WTC11 (cell line): ENCODE measurements around the gene FHIT.

Source experiments
- CTCF ChIP-seq: fragments of 200-600 bp; IDR thresholded peaks from 2 replicates; pipeline ENCODE4 v1.8.0; 2022; ENCODE audit warnings: antibody characterized with exemption
- FOXP4 ChIP-seq: sonication (generic); formaldehyde crosslinking; IDR thresholded peaks from 2 replicates; pipeline ENCODE4 v1.8.0; 2022; ENCODE audit warnings: mild to moderate bottlenecking, missing genetic modification reagents
- NFE2L1 ChIP-seq: sonication (generic); formaldehyde crosslinking; IDR thresholded peaks from 2 replicates; pipeline ENCODE4 v1.8.1; 2023; ENCODE audit warnings: missing genetic modification reagents
- SP1 ChIP-seq: sonication (generic); formaldehyde crosslinking; conservative IDR thresholded peaks from 2 replicates; pipeline ENCODE4 v1.8.1; 2022; ENCODE audit warnings: missing genetic modification reagents
- ZNF121 ChIP-seq: sonication (generic); formaldehyde crosslinking; IDR thresholded peaks from 2 replicates; pipeline ENCODE4 v1.8.0; 2023; ENCODE audit warnings: missing genetic modification reagents
- ZNF219 ChIP-seq: sonication (generic); formaldehyde crosslinking; IDR thresholded peaks from 2 replicates; pipeline ENCODE4 v1.8.0; 2023; ENCODE audit warnings: missing genetic modification reagents, mild to moderate bottlenecking, borderline replicate concordance
- ZNF512 ChIP-seq: sonication (generic); formaldehyde crosslinking; IDR thresholded peaks from 2 replicates; pipeline ENCODE4 v1.8.1; 2022; ENCODE audit warnings: missing genetic modification reagents, borderline replicate concordance

- TF ChIP-seq ZNF121 (CRISPR knock-in tag) (no peak), NFE2L1 (no peak), ZNF512 (CRISPR knock-in tag) (no peak), SP1 (CRISPR knock-in tag) (no peak), CTCF (no peak), FOXP4 (no peak), ZNF219 (no peak)
Measured at GRCh38 chr3:61110576-61110975, 140.7 kb downstream of the FHIT start.
